SH-SY5Y (cell line): ENCODE results near the gene LRRC55.

Experiments
- GATA2 ChIP-seq: IDR thresholded peaks from 2 replicates; pipeline ENCODE4 v1.6.1; 2011; ENCODE audit warnings: mild to moderate bottlenecking, low read depth, low read length
- GATA3 ChIP-seq: IDR thresholded peaks from 2 replicates; pipeline ENCODE4 v1.6.1; 2011; ENCODE audit warnings: low read depth, mild to moderate bottlenecking, low read length, moderate library complexity

The LRRC55 gene

GRCh38 chr11:57203882-57204480, 22.2 kb downstream of the LRRC55 start:
- TF ChIP-seq GATA2 = no peak
- TF ChIP-seq GATA3 = no peak

GRCh38 chr11:57205041-57205641, 23.4 kb downstream of the LRRC55 start:
- TF ChIP-seq GATA2 = no peak
- no peak for TF ChIP-seq GATA3

GRCh38 chr11:57207168-57207567, 25.4 kb downstream of the LRRC55 start:
- no peak for TF ChIP-seq GATA2
- no peak for TF ChIP-seq GATA3

- TF ChIP-seq GATA3 (no peak), GATA2 (no peak)
Observed at GRCh38 chr11:57210781-57211180, 29.0 kb downstream of the LRRC55 start.

GRCh38 chr11:57213342-57214097, 31.8 kb downstream of the LRRC55 start:
- no peak for TF ChIP-seq GATA3
- TF ChIP-seq GATA2 = no peak

GRCh38 chr11:57214098-57214417, 32.3 kb downstream of the LRRC55 start:
- TF ChIP-seq GATA2 (no peak), GATA3 (no peak)

- TF ChIP-seq GATA2 = no peak
- no peak for TF ChIP-seq GATA3
Observed at GRCh38 chr11:57214494-57214893, 32.7 kb downstream of the LRRC55 start.

- TF ChIP-seq GATA2 (no peak), GATA3 (no peak)
Observed at GRCh38 chr11:57216463-57216862, 34.7 kb downstream of the LRRC55 start.

GRCh38 chr11:57217053-57217452, 35.3 kb downstream of the LRRC55 start:
- TF ChIP-seq GATA2 (no peak), GATA3 (no peak)

GRCh38 chr11:57219021-57219627, 37.4 kb downstream of the LRRC55 start:
- TF ChIP-seq GATA2 (no peak), GATA3 (no peak)

GRCh38 chr11:57222239-57222638, 40.5 kb downstream of the LRRC55 start:
- TF ChIP-seq GATA3 (no peak), GATA2 (no peak)

GRCh38 chr11:57223601-57224000, 41.8 kb downstream of the LRRC55 start:
- TF ChIP-seq GATA3 (no peak), GATA2 (no peak)

- TF ChIP-seq GATA3 (no peak), GATA2 (no peak)
Observed at GRCh38 chr11:57224128-57224527, 42.4 kb downstream of the LRRC55 start.

- TF ChIP-seq GATA3 (no peak), GATA2 (no peak)
Observed at GRCh38 chr11:57224537-57224936, 42.8 kb downstream of the LRRC55 start.

GRCh38 chr11:57228600-57228999, 46.8 kb downstream of the LRRC55 start:
- TF ChIP-seq GATA2 (no peak), GATA3 (no peak)

- TF ChIP-seq GATA2 (no peak), GATA3 (no peak)
Observed at GRCh38 chr11:57230316-57230715, 48.6 kb downstream of the LRRC55 start.
